ENCODE results near the gene ALDH16A1. TPM values are rescaled to one million over a fixed set of nuclear protein-coding genes. Genes with fewer than 3 reads are reported as not detected.

Gene ALDH16A1
- polyA plus RNA-seq, 1 donor = 27.5 TPM

DNA sequence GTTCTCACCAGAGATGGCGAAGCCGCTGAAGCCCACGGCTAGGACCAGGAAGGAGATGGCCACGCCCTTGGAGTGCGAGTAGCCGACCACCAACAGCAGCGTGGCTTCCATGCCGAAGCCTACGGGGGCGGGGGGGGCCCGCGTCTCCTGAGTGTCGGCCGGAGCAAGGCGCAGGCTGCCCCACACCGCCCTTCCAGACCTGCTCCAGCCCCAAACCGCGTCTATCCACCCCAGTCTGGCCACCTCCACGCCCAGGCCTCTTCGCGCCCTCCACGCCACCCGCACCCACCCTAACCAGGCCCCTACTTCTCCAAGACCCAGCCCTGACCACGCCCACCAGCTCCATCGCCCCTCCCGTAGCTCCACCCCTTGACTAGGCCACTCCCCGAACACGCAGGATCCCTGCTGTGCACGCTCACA is 21.7 kb upstream of the ALDH16A1 start:
- no peaks in the 10 kb centered on the region for H3K36me3 ChIP-seq (ENCODE audit: control insufficient read depth, insufficient read depth, low read length)
- DNase-seq = no peak

DNA sequence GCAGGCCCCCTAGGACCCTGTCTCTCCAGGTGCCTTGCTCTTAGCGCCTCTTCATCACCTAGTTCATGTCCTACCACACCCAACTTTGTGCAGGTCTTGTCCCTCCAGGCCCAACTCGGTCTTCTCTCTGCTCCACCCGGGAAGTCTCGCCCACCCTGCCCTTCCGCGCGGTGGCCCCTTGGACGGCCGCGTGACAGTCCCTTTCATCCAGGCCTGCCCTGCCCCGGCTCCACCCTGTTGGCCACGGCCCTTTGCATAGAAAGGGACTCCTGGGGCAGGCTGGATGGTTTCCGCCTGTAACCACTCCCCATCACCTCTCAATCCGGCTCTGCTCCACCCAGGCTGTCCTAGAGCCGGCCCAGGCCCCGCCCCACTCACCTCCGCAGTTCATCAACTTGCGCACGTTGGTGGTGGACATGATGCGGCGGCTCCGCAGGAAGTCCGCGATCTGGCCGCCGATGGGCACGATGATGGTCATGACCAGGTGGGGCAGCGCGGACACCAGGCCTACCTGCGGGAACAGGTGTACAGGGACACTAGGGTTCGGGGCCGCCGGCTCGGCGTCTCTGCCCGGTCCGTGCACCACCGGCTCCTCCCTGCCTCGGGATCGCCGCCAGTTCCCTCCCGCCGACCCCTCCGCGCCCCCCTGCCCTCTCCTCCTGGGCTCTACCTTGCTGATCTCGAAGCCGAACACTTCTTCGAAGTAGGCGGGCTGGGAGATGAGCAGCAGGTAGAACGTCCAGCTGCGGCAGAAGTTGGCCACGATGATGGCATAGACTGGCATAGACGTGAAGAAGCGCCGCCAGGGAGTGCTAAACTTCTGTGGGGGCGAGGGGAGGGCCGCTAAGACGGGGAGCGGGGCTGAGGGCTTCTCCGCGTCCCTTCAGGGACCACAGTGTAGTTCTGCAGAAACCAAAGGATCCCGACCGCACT is 20.6 kb upstream of the ALDH16A1 start:
- no CpG with 5 or more reads among the region's 63 CpGs for whole genome bisulfite sequencing (ENCODE audit: insufficient coverage, low lambda C conversion rate)
- Histone ChIP-seq H3K4me3 (ENCODE audit: low read length) (no peak overlapping the region), H3K27me3 (ENCODE audit: control insufficient read depth, insufficient read depth, low read length) (peaks cover 100% of the 10 kb centered on the region), H3K36me3 (ENCODE audit: control insufficient read depth, insufficient read depth, low read length) (no peaks in the 10 kb centered on the region), H3K4me1 (ENCODE audit: control insufficient read depth, insufficient read depth, low read length) (no peaks in the 10 kb centered on the region), H3K9me3 (ENCODE audit: control insufficient read depth, low read depth, low read length) (peaks cover 25% of the 10 kb centered on the region), H3K27ac (ENCODE audit: low read length) (no peak overlapping the region)
- no peak for DNase-seq

More for the DNA sequence above, 21.7 kb upstream of the ALDH16A1 start:
- no peaks in the 10 kb centered on the region for H3K4me1 ChIP-seq (ENCODE audit: control insufficient read depth, insufficient read depth, low read length)
- no peak overlapping the region for H3K4me3 ChIP-seq (ENCODE audit: low read length)
- peaks cover 100% of the 10 kb centered on the region for H3K27me3 ChIP-seq (ENCODE audit: control insufficient read depth, insufficient read depth, low read length)
- H3K9me3 ChIP-seq (ENCODE audit: control insufficient read depth, low read depth, low read length) = peaks cover 28% of the 10 kb centered on the region
- 46% methylated on average over 5 of the region's 29 CpGs for WGBS (ENCODE audit: insufficient coverage, low lambda C conversion rate)
- no peak overlapping the region for H3K27ac ChIP-seq (ENCODE audit: low read length)

DNA sequence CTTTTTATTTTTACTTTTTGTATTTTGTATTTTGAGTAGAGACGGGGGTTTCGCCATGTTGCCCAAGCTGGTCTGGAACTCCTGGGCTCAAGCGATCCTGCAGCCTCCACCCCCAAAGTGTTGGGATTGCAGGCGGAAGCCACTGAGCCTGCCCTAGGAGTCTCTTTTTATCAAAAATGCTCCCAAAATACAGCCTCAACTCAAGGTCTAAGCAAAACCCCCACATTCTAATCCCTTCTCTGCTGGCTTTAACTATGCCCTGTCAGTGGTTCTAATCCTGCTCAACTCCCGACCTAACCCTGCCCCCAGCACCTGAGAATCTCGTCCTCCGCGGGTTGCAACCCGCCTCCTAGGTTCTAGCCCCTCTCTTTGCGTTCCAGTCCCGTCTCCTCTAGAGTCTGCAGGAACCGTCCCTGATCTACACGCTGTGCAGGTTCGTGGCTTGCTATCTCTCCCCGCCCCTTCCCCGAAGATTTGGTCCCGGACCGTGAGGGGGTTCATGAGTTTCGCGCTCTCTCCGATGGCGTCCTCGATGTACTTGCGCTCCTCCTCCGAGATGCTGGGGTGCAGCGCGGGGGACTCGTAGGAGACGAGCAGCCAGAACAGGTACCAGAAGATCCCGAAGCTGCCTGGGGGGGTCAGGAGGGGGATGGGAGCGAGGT is 19.7 kb upstream of the ALDH16A1 start:
- H3K4me3 ChIP-seq (ENCODE audit: low read length) = no peak overlapping the region
- no peaks in the 10 kb centered on the region for H3K36me3 ChIP-seq (ENCODE audit: control insufficient read depth, insufficient read depth, low read length)
- H3K27me3 ChIP-seq (ENCODE audit: control insufficient read depth, insufficient read depth, low read length) = peaks cover 100% of the 10 kb centered on the region
- WGBS (ENCODE audit: insufficient coverage, low lambda C conversion rate) = no CpG with 5 or more reads among the region's 31 CpGs
- no peak overlapping the region for H3K27ac ChIP-seq (ENCODE audit: low read length)
- no peaks in the 10 kb centered on the region for H3K4me1 ChIP-seq (ENCODE audit: control insufficient read depth, insufficient read depth, low read length)
- no peak for DNase-seq
- peaks cover 21% of the 10 kb centered on the region for H3K9me3 ChIP-seq (ENCODE audit: control insufficient read depth, low read depth, low read length)

DNA sequence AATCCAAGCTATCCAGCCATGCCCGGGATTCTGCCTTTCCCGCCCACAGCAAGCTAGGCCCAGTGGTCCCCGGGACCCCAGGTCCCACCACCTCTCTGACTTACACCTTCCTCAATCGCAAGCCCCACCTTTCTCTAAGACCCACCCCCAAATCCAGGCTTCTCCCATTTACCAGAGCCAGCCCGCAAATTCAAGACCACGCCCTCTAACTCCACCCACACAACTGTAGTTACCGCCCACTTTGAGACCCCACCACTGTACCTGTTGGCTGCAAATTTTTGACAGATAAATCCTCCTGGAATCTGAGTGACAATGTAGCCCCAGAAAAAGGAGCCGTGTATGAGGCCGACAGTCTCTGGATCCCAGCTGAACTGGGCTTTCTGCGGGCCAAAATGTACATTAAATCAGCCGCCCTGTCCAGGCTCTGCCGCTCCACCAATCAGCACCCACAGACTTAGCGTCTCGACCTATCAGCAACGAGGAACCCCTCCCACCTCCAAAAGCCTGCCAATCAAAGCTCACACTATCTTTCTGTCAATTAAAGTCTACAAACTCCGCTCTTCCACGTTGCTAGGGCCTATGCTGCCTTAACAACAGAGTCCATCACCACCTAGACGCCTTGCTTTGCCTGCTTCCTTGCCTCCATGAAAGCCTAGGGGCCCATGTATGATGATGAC is 18.0 kb upstream of the ALDH16A1 start:
- 70% methylated on average over 2 of the region's 18 CpGs for WGBS (ENCODE audit: insufficient coverage, low lambda C conversion rate)
- H3K27ac ChIP-seq (ENCODE audit: low read length) = no peak overlapping the region
- peaks cover 21% of the 10 kb centered on the region for H3K9me3 ChIP-seq (ENCODE audit: control insufficient read depth, low read depth, low read length)
- peaks cover 100% of the 10 kb centered on the region for H3K27me3 ChIP-seq (ENCODE audit: control insufficient read depth, insufficient read depth, low read length)
- H3K4me3 ChIP-seq (ENCODE audit: low read length) = no peak overlapping the region
- H3K36me3 ChIP-seq (ENCODE audit: control insufficient read depth, insufficient read depth, low read length) = no peaks in the 10 kb centered on the region
- DNase-seq = no peak
- H3K4me1 ChIP-seq (ENCODE audit: control insufficient read depth, insufficient read depth, low read length) = no peaks in the 10 kb centered on the region

DNA sequence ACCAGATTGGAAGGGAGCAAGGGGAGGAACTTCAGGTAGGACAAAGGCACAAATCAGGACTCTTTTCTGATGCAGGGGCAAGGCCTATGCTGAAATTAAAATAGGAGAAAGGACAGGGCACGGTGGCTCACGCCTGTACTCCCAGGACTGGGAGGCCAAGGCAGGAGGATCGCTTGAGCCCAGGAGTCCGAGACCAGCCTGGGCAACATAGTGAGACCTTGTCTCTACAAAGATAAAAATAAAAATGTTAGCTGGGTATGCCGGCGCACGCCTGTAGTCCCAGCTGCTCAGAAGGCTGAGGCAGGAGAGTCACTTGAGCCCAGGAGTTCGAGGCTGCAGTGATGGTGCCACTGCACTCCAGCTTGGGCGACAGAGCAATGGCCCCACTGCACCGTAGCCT is 17.4 kb upstream of the ALDH16A1 start:
- H3K9me3 ChIP-seq (ENCODE audit: control insufficient read depth, low read depth, low read length) = peaks cover 21% of the 10 kb centered on the region
- H3K27ac ChIP-seq (ENCODE audit: low read length) = no peak overlapping the region
- peaks cover 100% of the 10 kb centered on the region for H3K27me3 ChIP-seq (ENCODE audit: control insufficient read depth, insufficient read depth, low read length)
- no peaks in the 10 kb centered on the region for H3K4me1 ChIP-seq (ENCODE audit: control insufficient read depth, insufficient read depth, low read length)
- no peak for DNase-seq
- WGBS (ENCODE audit: insufficient coverage, low lambda C conversion rate) = no CpG with 5 or more reads among the region's 10 CpGs
- H3K4me3 ChIP-seq (ENCODE audit: low read length) = no peak overlapping the region
- no peaks in the 10 kb centered on the region for H3K36me3 ChIP-seq (ENCODE audit: control insufficient read depth, insufficient read depth, low read length)

DNA sequence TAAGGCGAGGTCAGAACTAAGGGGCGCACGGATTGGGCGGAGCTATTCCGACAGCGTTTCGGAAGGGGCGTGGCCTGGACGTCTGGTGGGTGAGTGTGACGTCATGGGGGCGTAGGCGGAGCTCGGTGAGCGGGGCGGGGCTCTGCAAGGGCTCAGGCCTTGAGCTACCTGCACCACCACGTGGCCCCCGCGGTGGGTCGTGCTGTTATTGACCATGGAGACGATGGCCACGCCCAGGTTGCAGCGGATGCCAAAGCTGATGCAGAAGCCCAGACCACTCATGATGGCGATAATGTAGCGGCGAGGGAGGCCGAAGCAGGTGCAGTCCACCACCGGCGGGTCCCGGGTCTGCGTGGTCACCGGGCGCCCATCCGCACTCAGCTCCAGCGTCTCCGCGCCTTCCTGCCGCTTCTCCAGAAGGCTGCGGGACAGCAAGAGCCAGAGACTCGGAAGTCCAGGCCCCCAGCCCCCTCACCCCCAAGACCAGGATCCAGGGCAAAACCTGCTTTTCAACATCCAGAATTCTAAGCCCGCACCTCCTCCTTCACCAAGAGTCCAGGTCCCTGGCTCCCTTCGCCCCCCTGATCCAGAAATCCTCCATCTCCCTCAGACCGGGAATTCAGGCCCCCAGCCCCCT is 16.5 kb upstream of the ALDH16A1 start:
- no peak for DNase-seq

DNA sequence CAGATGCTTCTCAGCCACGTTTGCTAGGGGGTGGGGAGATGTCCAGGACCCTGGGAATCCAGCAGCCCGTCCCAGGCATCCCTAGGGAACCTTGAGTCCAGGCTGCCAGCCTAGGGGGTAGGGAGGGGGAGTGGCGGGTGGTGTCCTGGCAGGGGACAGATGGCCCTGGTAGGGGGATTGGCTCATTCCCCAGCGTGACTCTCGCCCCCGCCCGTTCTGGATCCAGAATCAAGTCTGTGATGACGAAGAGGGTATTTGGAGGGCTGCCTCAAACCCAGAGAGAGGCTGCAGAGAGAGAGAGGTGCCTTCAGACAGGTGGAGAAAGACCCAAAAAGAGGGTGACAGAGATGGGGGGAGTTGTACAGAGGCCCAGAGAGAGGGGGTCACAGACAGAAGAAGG is 15.8 kb upstream of the ALDH16A1 start:
- no peak for DNase-seq
- no CpG with 5 or more reads among the region's 8 CpGs for WGBS (ENCODE audit: insufficient coverage, low lambda C conversion rate)
- Histone ChIP-seq H3K4me3 (ENCODE audit: low read length) (no peak overlapping the region), H3K36me3 (ENCODE audit: control insufficient read depth, insufficient read depth, low read length) (no peaks in the 10 kb centered on the region), H3K4me1 (ENCODE audit: control insufficient read depth, insufficient read depth, low read length) (no peaks in the 10 kb centered on the region), H3K9me3 (ENCODE audit: control insufficient read depth, low read depth, low read length) (peaks cover 9% of the 10 kb centered on the region), H3K27me3 (ENCODE audit: control insufficient read depth, insufficient read depth, low read length) (peaks cover 98% of the 10 kb centered on the region), H3K27ac (ENCODE audit: low read length) (no peak overlapping the region)

More for the DNA sequence above, 16.5 kb upstream of the ALDH16A1 start:
- peaks cover 98% of the 10 kb centered on the region for H3K27me3 ChIP-seq (ENCODE audit: control insufficient read depth, insufficient read depth, low read length)
- H3K9me3 ChIP-seq (ENCODE audit: control insufficient read depth, low read depth, low read length) = peaks cover 16% of the 10 kb centered on the region
- H3K4me1 ChIP-seq (ENCODE audit: control insufficient read depth, insufficient read depth, low read length) = no peaks in the 10 kb centered on the region
- no peak overlapping the region for H3K27ac ChIP-seq (ENCODE audit: low read length)
- WGBS (ENCODE audit: insufficient coverage, low lambda C conversion rate) = 60% methylated on average over 1 of the region's 42 CpGs
- H3K36me3 ChIP-seq (ENCODE audit: control insufficient read depth, insufficient read depth, low read length) = no peaks in the 10 kb centered on the region
- H3K4me3 ChIP-seq (ENCODE audit: low read length) = no peak overlapping the region

DNA sequence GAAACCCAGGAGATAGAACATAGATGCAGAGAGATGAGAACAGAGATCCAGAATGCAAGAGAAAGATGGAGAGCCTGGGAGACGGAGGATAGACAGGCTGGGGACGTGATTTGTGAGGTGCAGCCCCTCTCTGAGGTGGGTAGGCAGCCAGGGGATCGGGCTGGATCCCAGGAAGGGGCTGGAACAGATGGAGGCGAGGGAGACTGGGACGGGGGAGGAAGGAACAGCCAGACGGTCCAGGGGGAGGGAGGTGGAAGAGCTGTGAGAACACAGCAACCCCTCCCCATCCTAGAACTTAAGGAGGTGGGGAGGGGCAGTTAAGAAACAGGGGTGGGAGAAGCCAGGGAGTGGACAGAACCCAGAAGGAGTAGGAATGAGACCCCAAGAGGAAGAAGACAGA is 14.8 kb upstream of the ALDH16A1 start:
- Histone ChIP-seq H3K27me3 (ENCODE audit: control insufficient read depth, insufficient read depth, low read length) (peaks cover 93% of the 10 kb centered on the region), H3K36me3 (ENCODE audit: control insufficient read depth, insufficient read depth, low read length) (no peaks in the 10 kb centered on the region), H3K4me3 (ENCODE audit: low read length) (no peak overlapping the region), H3K9me3 (ENCODE audit: control insufficient read depth, low read depth, low read length) (peaks cover 2% of the 10 kb centered on the region), H3K27ac (ENCODE audit: low read length) (no peak overlapping the region), H3K4me1 (ENCODE audit: control insufficient read depth, insufficient read depth, low read length) (peaks cover 2% of the 10 kb centered on the region)
- DNase-seq = no peak
- 0% methylated on average over 1 of the region's 6 CpGs for WGBS (ENCODE audit: insufficient coverage, low lambda C conversion rate)

DNA sequence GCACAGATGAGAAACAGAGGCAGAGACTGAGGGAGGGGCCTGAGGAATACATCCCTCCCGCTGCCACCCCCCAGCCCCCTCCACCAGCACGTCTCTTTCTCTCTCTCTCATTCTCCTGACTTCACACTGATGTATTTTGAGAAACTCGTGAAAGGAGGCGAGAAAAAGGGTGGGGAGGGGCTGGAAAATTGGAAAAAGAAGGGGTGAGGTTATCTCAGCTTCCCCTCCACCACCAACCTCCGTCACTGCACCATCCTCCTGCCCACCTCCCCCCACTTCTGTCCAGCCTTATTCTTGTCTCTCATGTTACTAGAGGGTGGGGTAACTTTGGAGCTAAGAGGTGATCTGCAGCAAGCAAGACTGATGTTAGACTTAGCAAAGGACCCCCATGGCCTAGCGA is 13.2 kb upstream of the ALDH16A1 start:
- Histone ChIP-seq H3K4me3 (ENCODE audit: low read length) (no peak overlapping the region), H3K4me1 (ENCODE audit: control insufficient read depth, insufficient read depth, low read length) (peaks cover 2% of the 10 kb centered on the region), H3K27ac (ENCODE audit: low read length) (no peak overlapping the region), H3K36me3 (ENCODE audit: control insufficient read depth, insufficient read depth, low read length) (no peaks in the 10 kb centered on the region), H3K9me3 (ENCODE audit: control insufficient read depth, low read depth, low read length) (no peaks in the 10 kb centered on the region), H3K27me3 (ENCODE audit: control insufficient read depth, insufficient read depth, low read length) (peaks cover 77% of the 10 kb centered on the region)
- no peak for DNase-seq
- WGBS (ENCODE audit: insufficient coverage, low lambda C conversion rate) = no CpG with 5 or more reads among the region's 6 CpGs
